Measurements from ENCODE around the gene MYL9. TPM values are rescaled to one million over a fixed set of nuclear protein-coding genes. Genes with fewer than 3 reads are reported as not detected.

Gene MYL9
- total and polyA plus RNA-seq, 2 of the 4 experiments (the other 2 are of a cell fraction), result 97.5 to 425 TPM

GRCh38 chr20:36571564-36572504 lies 30.5 kb downstream of the MYL9 start:
- no TSS peak for BruUV-seq (replicated peaks)
- 87% methylated on average over 8 of the region's 17 CpGs; no CpG with 5 or more reads in 1 of the 2 experiments for WGBS, 2 experiments (ENCODE audit: extremely low coverage in 2 of 2, insufficient read length in 1 of 2)
- Histone ChIP-seq H3K4me1 (ENCODE audit: control insufficient read depth, insufficient read depth, low read length) (peaks cover 13% of the 10 kb centered on the region), H4K91ac (ENCODE audit: insufficient read depth, low read depth, low read length) (no peak overlapping the region), H3K27me3 (ENCODE audit: control insufficient read depth, insufficient read depth, low read length) (no peaks in the 10 kb centered on the region), H3K4me3 (ENCODE audit: insufficient read depth, low read depth, low read length) (no peak overlapping the region), H2AFZ (replicated peaks; ENCODE audit: low read length, poor library complexity) (peak overlapping the region; percentile 78), H4K20me1 (ENCODE audit: insufficient read depth, low read length) (peaks cover 20% of the 10 kb centered on the region), H2AK9ac (replicated peaks; ENCODE audit: low read depth, low read length, poor library complexity) (peak overlapping the region; percentile 35), H3K9me1 (ENCODE audit: insufficient read depth, low read length) (peaks cover 20% of the 10 kb centered on the region), H4K8ac (ENCODE audit: low read depth in 2 of 2, low read length in 2 of 2) (peak overlapping the region; percentile 99 to 100), H2BK5ac (ENCODE audit: low read depth, low read length, poor library complexity, severe bottlenecking) (no peak overlapping the region), H3K36me3 (ENCODE audit: control insufficient read depth, insufficient read depth, low read length) (no peaks in the 10 kb centered on the region), H3K14ac (replicated peaks; ENCODE audit: low read depth, low read length) (no peak overlapping the region), H3K27ac (ENCODE audit: insufficient read depth, low read length) (no peak overlapping the region), H3K9me3 (ENCODE audit: control insufficient read depth, insufficient read depth, low read length) (no peaks in the 10 kb centered on the region), H2BK20ac (ENCODE audit: low read depth, low read length) (no peak overlapping the region), H2AK5ac (ENCODE audit: low read depth, low read length) (no peak overlapping the region; the same call in 1 of the 2 replicates), H3K79me1 (ENCODE audit: low read depth in 1 of 2, low read length in 2 of 2) (peaks cover 16 to 30% of the 10 kb centered on the region in 2 experiments), H3K4me2 (ENCODE audit: low read depth, low read length) (no peak overlapping the region), H2BK120ac (ENCODE audit: low read depth, low read length) (peak overlapping the region; percentile 87; the same call in 1 of the 2 replicates), H4K5ac (ENCODE audit: low read depth, low read length) (peak overlapping the region; percentile 90), H3K9ac (ENCODE audit: low read depth, low read length) (0 out of 2 replicates have a peak overlapping the region, but pooled peaks have one; percentile 20), H3K4ac (ENCODE audit: low read depth, low read length) (peak overlapping the region; percentile 98), H2BK15ac (ENCODE audit: low read depth, low read length) (no peak overlapping the region), H3K23ac (ENCODE audit: low read depth, low read length) (peak overlapping the region; percentile 78; the same call in 1 of the 2 replicates), H3K56ac (ENCODE audit: extremely low read depth, insufficient read depth, low read length) (no peak overlapping the region), H3K18ac (ENCODE audit: low read depth, low read length) (no peak overlapping the region)
- ATAC-seq (ENCODE audit: low read depth) (no peak), DNase-seq (no peak)
- no peak for TF ChIP-seq POLR2A (IDR thresholded peaks at IDR 0.05; ENCODE audit: low read depth, low read length)
- no peak for TF ChIP-seq USF2 (IDR thresholded peaks at IDR 0.05; ENCODE audit: low read depth, low read length)
- no peak for TF ChIP-seq CEBPB (IDR thresholded peaks at IDR 0.05; ENCODE audit: low read depth, low read length)
- CTCF ChIA-PET, result interaction anchor here (0.6 kb wide), 1 partner anchor 262 kb away, joined by 3 read pairs; no protein-coding TSS in a partner anchor
- dilution Hi-C loops (cut with HindIII; ENCODE audit: low sequenced_read_pairs, unreplicated experiment) (no loop called here), intact Hi-C loops (cut with micrococcal nuclease) (no loop called here), in situ Hi-C loops (cut with MboI; ENCODE audit: low sequenced_read_pairs) (no loop called here)
- POLR2A ChIA-PET (ENCODE audit: unreplicated experiment), result interaction anchor here (0.5 kb wide), 2 partner anchors 21 to 601 kb away, joined by 5 to 6 read pairs; no protein-coding TSS in a partner anchor
